ENCODE measurements around the gene ALKBH3. TPM values are rescaled to one million over a fixed set of nuclear protein-coding genes. Genes with fewer than 3 reads are reported as not detected.

ALKBH3 gene
- total RNA-seq, result 10 to 100 TPM; 48.1 to 49.7 TPM

- CTCF ChIA-PET, result interaction anchor here (1.3 to 1.5 kb wide), 2 partner anchors 10 to 61 kb away, joined by 4 to 8 read pairs; partner anchors contain the start of gene C11orf96
- POLR2A ChIA-PET, result interaction anchor here (0.7 to 1.1 kb wide), 3 partner anchors 8 to 183 kb away, joined by 3 to 4 read pairs (median 4); no protein-coding TSS in a partner anchor
These were observed at the start of gene ALKBH3 for GRCh38 chr11:43880640-43881159. Gene ALKBH3 (plus strand): TSS chr11:43880831. CDS start chr11:43882653, 1,822 bp downstream.

GRCh38 chr11:43830928-43831440 is 49.6 kb upstream of the ALKBH3 start:
- ChIA-PET CTCF (interaction anchor here (1.0 kb wide), 2 partner anchors 21 to 235 kb away, joined by 3 to 4 read pairs; partner anchors contain the start of gene ACCS), POLR2A (no interaction called here)

GRCh38 chr11:43832536-43832935 is 48.1 kb upstream of the ALKBH3 start:
- ChIA-PET POLR2A (no interaction called here), CTCF (interaction anchor here (1.3 kb wide), 1 partner anchor 19 kb away, joined by 8 read pairs; no protein-coding TSS in a partner anchor)

GRCh38 chr11:43833657-43834073 is 47.0 kb upstream of the ALKBH3 start:
- CTCF ChIA-PET, result interaction anchor here (1.3 kb wide), 1 partner anchor 18 kb away, joined by 8 read pairs; no protein-coding TSS in a partner anchor
- POLR2A ChIA-PET, result no interaction called here

GRCh38 chr11:43834286-43834685 is 46.3 kb upstream of the ALKBH3 start:
- ChIA-PET CTCF (no interaction called here), POLR2A (no interaction called here)

GRCh38 chr11:43835104-43835503 is 45.5 kb upstream of the ALKBH3 start:
- CTCF ChIA-PET, result interaction anchor here (1.1 kb wide), 1 partner anchor 213 kb away, joined by 3 read pairs; no protein-coding TSS in a partner anchor
- POLR2A ChIA-PET, result no interaction called here

- ChIA-PET CTCF (interaction anchor here (1.2 kb wide), 1 partner anchor 12 kb away, joined by 5 read pairs; no protein-coding TSS in a partner anchor), POLR2A (no interaction called here)
These were observed 42.8 kb upstream of the ALKBH3 start for GRCh38 chr11:43837879-43838278.

- CTCF ChIA-PET, result no interaction called here
- POLR2A ChIA-PET, result no interaction called here
These were observed 38.6 kb upstream of the ALKBH3 start for GRCh38 chr11:43842021-43842420.

GRCh38 chr11:43845816-43846215 is 34.8 kb upstream of the ALKBH3 start:
- POLR2A ChIA-PET, result no interaction called here

GRCh38 chr11:43852057-43852636 is 28.5 kb upstream of the ALKBH3 start:
- ChIA-PET POLR2A (no interaction called here), CTCF (interaction anchor here (0.8 to 1.6 kb wide), 9 partner anchors 9 to 285 kb away, joined by 3 to 8 read pairs (median 4); no protein-coding TSS in a partner anchor)

More at GRCh38 chr11:43845816-43846215, 34.8 kb upstream of the ALKBH3 start:
- CTCF ChIA-PET, result no interaction called here

- POLR2A ChIA-PET, result interaction anchor here (0.7 kb wide), 1 partner anchor 1002 kb away, joined by 5 read pairs; no protein-coding TSS in a partner anchor
- CTCF ChIA-PET, result interaction anchor here (1.2 kb wide), 1 partner anchor 36 kb away, joined by 3 read pairs; no protein-coding TSS in a partner anchor
These were observed 26.9 kb upstream of the ALKBH3 start for GRCh38 chr11:43853781-43854180.

GRCh38 chr11:43856993-43857392 is 23.6 kb upstream of the ALKBH3 start:
- CTCF ChIA-PET, result no interaction called here
- POLR2A ChIA-PET, result no interaction called here

- ChIA-PET POLR2A (no interaction called here), CTCF (interaction anchor here (0.6 kb wide), 1 partner anchor 29 kb away, joined by 4 read pairs; no protein-coding TSS in a partner anchor)
These were observed 19.5 kb upstream of the ALKBH3 start for GRCh38 chr11:43861141-43861540.

GRCh38 chr11:43866520-43866919 is 14.1 kb upstream of the ALKBH3 start:
- POLR2A ChIA-PET, result no interaction called here
- CTCF ChIA-PET, result interaction anchor here (0.6 to 0.7 kb wide), 2 partner anchors 221 to 469 kb away, joined by 3 to 4 read pairs; no protein-coding TSS in a partner anchor

GRCh38 chr11:43866969-43867368 is 13.7 kb upstream of the ALKBH3 start:
- CTCF ChIA-PET, result no interaction called here
- POLR2A ChIA-PET, result no interaction called here

GRCh38 chr11:43868852-43869567 is 11.6 kb upstream of the ALKBH3 start:
- ChIA-PET CTCF (interaction anchor here (1.1 kb wide), 1 partner anchor 189 kb away, joined by 3 read pairs; the partner anchor contains the start of gene HSD17B12), POLR2A (no interaction called here)

GRCh38 chr11:43871051-43871450 is 9.6 kb upstream of the ALKBH3 start:
- ChIA-PET POLR2A (no interaction called here), CTCF (no interaction called here)

GRCh38 chr11:43872995-43873394 is 7.6 kb upstream of the ALKBH3 start:
- POLR2A ChIA-PET, result no interaction called here
- CTCF ChIA-PET, result no interaction called here

GRCh38 chr11:43874078-43874477 is 6.6 kb upstream of the ALKBH3 start:
- CTCF ChIA-PET, result no interaction called here
- POLR2A ChIA-PET, result no interaction called here

- ChIA-PET CTCF (no interaction called here), POLR2A (no interaction called here)
These were observed 5.9 kb upstream of the ALKBH3 start for GRCh38 chr11:43874738-43875137.
